Hippocampal formation (tissue), 2 donors: ENCODE measurements around the gene CDK5RAP3.
A peak's percentile ranks its signal among the peaks of the same experiment; 100 is the strongest.

Source experiments
- DNase-seq, 2 donors: peaks; one replicate each; lab custom pipeline; 2025; lab: John Stamatoyannopoulos, UW

CDK5RAP3 gene

DNA sequence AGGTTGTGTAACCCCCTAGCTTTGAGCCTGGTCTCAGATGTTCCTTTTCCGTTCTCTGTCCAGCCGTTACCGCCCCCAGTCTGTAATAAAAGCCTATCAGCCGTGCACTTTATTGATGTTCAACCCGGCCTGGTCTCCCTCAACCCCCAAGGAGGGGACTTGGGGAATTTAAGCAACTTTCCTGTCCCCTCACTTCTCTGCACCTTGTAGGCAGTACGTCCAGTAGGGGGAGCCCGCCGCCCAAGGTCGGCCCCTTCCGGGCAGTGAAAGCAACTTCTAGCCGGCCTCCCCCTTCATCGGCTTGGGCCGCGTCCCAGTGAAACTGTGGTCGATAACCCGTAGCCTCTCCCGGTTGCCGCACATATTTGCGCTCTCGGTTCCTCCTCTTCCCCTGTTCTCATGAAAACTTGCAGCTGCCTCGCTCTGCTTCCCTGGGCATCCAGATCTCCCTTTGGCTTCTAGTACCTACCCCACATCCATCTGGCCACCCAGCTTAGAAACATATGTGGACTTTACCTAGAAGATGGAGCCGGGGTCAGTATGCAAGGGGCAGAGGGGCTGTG lies 21.6 kb upstream of the CDK5RAP3 start:
- peak; percentile 70 to 74 for DNase-seq

DNA sequence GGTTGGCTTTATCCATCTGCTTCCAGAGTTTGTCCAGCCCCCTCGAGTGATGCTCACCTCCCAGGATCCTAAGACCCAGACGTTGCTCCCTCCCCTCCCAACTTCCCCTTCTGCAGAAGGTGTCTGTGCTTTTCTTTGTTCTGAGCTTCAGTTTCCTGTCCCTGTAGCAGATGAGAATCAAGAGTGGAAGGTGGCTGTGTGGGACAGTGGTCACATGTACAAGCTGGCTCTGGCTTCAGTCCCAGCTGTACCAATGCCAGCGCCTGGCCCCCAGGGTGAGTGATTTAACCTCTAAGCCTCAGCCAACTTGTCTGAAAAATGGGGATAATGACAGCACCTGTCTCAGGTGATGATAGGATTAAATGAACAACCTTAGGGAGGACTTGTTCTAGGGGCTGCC lies 21.0 kb upstream of the CDK5RAP3 start:
- DNase-seq: no peak

DNA sequence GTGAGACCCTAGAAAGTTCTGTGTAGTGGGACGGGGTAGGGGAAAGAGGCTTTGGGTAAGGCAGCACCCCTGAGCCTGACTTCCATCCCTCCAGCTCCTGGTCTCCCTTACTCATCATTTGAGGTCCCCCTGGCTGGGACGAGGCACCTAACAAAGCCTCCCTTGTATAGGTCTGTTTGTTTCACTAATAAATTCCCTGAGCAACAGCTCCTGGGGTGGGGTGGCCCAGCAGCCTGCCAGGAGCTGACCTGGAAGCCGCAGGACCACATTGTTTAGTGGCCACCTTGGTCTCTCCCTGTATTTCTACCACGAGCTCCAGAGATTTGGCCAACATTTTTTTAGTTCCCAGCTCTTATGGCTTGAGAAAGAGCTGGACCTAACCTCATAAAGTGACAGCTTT lies 20.5 kb upstream of the CDK5RAP3 start:
- DNase-seq: no peak

DNA sequence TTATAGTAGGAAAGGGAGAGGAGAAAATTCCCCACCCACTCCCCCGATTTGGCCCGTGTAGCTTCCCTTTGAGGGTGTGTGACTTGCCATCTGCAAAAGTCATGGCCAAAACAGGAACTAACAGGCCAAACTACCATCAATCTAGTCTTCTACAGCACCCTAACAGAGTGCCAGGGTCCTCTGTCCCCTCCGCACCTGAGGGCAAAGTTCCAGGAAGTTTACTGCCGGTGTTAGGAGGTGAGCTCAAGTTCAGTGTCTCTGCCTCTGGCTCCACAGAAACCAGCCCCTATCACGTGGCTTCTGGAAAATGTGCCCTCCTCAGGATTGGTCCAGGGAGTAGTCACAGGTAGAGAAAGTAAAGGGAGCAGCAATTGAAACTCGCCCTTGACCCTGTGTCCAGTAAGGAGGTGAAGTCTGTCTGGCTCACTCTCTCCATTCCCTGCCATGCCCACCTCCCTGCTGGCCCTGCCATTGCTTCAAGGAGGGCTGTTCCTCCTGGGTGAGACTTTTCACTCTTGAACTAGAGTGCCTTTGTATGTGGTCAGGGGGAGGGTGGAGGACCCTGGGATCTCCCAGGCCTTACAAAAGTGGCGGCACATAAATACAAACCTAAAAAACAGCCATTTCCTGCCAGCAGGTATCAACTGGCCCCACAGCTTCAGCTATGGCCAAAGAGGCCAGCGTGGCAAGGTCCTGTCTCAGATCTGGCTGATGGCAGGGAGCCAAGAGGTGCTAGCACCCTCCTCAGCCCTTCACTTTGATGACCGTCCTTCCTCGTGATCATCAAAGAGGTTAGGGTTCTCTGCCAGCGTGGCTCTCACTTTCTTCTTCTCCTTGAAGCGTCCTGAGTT lies 18.5 kb upstream of the CDK5RAP3 start:
- no peak for DNase-seq

DNA sequence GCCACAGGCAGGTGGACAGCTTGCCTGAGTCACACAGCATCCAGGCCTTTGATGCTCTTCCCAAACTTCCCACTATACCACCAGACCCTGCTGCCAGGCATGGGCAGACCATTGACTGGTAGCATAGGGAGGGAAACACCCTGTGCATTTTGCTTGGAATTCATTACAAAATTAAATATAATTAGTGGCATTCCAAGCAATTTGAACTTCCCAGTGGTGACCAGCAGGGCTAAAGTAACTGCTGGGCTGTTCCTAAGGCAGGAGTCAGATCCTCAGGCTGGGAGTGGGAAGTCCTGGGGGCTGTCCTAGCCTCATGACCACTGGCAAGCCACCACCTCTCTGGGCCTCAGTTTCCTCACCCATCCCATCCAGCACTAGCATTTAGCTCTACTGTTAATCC lies 17.0 kb upstream of the CDK5RAP3 start:
- no peak for DNase-seq

DNA sequence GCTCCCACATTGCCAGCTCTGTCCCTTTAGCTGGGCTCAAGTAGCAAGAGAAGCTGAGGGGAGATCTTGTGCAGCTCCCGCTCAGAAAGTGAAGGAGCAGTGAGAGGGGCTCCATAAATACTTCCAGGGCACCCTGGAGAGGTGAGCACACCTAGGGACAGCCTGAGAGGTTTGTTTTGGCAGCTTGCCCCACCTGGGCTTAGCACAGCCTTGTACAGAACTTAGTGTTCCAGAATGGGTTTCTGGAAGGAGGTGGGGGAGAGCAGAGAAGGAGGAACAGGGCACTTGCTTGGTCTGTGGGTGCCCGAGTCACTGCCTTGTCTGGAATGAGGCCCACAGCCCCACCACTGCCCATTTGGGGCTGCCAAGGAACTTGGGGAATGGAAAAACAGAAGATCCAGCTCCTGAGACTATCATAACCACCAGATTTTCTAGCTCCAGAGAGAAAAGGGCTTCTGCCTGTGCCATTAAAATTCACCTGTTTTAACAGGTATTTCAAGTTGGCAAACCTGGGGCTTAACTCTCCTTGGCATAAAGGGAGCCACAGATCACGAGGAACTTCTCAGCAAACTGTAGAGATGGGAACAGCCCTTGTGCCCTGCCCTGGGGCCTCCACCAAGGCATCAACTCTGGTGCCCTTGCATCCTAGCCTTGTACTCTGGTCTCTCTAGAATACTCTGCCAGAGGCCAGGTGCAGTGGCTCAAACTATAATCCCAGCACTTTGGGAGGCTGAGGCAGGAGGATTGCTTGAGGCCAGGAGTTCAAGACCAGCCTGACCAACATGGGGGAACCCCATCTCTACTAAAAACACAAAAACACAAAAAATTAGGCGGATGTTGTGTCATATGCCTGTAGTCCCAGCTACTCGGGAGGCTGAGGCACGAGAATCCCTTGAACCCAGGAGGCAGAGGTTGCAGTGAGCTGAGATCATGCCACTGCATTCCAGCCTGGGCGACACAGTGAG lies 15.1 kb upstream of the CDK5RAP3 start:
- no peak for DNase-seq

DNA sequence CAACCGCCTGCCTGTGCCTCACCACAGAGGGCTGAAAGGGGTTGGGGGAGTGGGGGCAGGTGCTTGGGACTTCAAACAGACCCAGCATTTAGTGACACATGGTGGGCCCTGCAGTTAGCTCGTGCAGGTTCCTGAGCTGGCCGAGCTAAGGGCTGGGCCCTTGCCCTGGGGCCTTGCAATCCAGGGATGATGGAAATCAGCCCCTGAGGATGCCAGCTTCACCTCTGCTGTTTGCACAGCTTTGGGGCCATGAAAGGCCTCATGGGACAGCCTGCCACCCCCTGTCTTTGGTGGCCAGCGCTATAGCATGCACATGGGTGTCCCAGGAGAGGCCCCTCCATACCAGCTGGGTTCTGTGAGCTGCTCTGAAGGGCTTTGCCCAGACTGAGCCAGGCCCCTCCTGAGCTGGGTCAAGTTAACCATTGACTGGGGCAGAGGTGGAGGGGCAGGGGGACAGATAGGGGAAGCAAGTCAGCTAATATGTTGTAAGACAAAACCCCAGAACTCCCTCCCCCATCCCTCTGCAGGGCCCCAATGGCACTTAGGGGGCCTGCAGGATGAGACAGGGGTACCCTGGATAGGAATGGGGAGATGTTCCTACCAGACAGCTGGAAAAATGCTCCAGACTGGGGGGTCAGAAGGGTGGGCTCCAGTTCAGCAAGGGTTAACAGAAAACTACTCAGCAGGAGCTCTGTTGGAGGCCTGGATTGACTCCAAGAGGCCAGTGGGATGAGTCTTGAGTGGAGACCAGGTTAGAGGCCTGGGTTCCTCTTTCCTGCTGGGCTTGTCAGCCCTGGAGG lies 13.9 kb upstream of the CDK5RAP3 start:
- DNase-seq: no peak

DNA sequence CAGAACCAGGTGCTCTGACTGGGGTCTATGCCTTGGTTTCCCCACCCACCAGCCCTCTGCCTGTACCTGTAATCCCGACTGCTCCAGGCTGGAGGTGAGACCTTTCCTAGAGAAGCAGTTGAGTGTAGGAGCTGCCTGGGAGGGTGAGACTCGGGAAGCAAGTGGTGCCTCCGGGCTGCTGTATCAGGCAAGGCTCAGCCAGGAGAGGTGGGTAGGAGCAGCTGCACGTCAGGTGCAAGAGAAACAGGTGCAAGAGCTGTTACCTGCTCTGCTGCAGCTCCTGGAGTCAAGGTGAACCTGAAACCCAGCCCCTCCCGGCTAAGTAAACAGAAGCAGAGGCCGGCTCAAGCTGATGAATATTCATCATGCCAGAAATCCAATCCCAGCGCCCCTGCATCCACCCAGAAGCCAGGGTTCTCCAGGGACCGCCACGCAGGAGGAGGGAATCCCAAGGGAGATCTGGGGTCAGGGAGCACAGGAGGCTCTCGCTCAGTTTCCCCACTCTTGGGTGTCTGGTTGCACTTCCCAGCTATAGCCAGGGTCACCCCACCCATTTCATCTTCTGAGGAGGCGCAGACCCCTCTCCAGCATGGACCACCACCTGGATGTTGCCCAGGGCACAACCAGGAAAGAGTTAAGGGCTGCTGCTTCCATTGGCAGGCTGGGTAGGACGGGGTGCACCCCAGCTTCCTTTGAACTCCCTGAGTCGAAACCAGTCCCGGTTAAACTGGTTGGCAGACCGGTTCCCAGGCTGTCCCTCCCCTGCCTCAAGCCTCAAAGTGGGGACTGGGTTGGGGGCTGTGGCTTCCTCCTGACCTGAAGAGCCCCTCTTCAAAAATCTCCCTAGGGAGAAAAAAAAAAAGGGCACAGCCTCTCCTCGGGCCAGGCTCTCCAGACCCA lies 13.1 kb upstream of the CDK5RAP3 start, which contains the start of gene PRR15L:
Gene PRR15L (minus strand): TSS at position 293 of the 900 bp plus-strand sequence. CDS start 4,649 bp downstream, outside the sequence.
- no peak for DNase-seq

DNA sequence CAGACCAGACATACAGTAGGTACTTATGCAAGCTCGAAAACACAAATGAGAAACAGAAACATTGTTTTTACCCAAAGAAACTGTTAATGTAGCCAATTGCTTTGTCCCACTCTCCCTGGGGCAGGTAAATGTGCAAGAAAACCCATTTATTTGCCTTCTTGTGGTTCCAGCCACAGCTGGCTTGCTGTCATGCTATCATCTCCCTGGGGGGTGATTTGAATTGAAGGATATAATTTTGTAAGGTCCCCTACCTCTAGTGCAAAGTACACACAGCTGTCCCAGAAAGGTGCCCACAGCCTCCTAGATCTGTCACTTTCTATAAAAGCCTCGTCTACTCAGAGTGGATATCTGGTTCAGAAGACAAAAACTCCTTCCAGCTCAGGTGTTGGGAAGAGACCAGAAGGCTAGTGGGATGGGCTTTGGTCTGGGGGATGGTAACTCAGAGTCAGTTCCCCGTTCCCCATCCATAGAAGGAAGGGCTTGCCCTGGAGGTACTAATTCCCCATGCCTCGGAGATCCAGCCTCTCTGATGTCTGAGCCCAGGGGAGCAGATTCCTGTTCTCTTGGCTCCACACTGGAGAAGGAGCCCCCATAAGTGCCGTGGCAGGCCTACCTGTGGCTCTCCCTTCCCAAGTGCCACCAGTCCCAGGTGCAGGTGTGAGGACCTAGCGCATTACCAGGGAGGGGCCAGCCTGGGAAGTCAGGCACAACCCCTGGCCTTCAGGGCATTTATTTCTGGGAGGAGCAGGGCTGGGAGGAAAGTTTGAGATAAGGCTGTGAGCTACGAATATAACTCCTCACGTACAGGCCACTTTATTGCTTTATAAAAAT lies 10.9 kb upstream of the CDK5RAP3 start:
- no peak for DNase-seq

DNA sequence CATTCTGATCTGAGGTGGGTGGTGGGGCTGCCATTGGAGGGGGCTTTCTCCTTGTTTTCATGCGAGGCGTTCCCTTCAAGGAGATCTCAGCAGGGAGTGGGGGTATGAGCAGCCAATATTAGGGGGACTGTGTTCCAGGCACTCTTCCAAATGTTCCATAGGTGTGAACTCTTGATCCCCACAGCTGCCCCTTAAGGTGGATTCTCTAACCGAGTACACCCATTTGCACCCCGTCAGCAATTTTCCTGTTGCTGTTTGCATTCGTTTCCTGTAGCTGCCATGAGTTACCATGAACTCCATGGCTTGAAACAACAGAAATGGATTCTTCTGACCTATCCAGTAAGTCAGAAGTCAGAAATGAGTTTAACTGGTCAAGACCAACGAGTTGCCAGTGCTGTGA lies 9.5 kb upstream of the CDK5RAP3 start:
- DNase-seq: no peak

DNA sequence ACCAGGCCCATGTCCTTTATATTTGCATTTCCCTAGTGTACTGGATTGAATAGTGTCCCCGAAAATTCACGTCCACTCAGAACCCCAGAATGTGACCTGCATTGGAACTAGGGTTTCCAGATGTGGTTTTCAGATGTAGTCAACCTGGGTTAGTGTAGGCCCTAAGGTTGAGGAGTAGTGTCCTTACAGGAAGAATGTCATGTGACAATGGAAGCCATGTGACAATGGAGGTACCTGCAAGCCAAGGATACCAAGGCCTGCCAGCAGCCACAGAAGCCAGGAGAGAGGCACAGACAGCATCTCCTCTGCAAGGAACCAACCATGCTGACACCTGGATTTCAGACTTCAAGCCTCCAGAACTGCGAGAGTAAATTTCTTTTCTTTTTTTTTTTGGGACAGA lies 8.0 kb upstream of the CDK5RAP3 start:
- no peak for DNase-seq

DNA sequence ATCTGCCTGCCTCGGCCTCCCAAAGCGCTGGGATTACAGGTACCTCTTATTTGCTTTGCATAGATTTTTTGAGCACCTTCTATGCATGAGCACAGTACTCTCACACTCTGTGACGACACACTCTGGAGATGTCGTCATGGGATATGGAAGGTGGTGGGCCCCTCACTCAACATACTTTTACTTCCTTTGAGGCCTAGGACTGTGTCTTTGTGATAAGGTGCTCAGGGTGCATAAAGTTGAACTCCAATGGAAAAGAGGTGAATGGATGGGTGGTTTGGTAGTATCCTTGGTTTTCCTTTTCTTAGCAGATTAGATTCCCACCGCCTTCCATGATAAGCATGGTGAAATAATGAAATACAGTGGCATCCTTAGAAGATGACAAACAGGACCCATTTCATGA lies 6.1 kb upstream of the CDK5RAP3 start:
- DNase-seq: no peak

DNA sequence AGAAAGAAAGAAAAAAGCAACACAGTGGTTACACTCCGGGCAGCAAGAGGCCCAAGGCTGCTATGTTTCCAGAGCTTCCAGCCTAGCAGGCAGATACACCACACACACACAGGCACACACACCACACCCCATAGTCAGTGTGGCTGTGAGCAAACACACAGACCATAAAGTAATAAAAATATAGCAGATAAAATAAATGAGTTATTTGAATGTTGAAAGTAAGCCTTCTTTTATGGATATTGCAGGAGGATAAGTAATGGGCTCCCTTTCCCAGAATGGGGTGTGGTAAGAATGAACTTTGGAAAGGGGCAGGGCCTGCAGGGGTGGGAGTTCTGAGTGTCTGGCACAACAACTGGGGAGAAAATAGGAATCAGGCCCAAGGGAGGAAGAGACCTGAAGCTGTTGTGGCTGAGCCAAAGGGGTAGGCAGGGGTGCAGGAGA lies 4.8 kb upstream of the CDK5RAP3 start:
- no peak for DNase-seq

DNA sequence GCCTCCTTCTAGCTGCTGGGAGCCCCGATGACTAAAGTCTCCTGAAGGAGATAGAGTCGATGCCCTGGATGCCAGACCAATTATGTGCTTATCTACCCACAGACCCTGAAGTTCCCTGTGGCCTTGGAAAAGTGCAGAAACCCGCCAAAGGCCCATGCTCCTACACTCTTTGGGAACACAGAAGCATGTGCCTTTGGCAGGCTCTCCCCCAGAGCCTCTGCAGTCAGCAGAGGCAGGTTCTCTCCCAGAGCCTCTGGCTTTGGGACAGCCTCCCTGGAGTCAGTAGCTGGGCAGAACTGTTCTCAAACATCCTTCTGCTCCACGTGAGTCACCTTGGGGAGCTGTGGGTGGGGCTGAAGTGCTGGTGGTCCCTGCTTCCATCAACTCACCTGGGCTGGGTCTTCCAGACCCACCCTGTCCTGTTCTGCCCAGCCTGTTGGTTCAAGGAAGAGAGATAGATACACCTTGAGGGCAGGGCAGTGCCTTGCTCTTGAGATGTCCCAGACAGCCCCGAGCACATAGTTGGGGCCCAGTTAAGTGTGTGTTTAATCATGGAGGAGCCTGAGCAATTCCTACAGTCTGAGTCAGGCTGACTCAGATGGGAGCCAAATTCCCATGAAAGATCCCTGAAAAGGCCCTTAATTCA lies 3.2 kb upstream of the CDK5RAP3 start:
- no peak for DNase-seq

DNA sequence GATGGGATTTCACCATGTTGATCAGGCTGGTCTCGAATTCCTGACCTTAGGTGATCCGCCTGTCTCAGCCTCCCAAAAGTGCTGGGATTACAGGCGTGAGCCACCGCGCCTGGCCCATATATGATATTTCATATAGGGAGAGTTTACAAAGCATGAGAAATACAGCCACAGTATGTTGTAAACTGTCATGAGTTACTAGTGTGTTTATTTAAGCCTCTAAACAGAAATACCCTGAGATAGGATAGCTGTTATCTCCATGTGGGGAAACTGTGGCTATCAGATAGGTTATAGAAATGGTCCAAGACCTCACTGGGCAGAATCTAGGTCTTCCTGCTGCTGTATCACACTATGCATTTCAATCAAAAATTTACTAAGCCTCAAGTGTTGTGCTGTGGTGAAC lies 2.1 kb upstream of the CDK5RAP3 start:
- DNase-seq: no peak

DNA sequence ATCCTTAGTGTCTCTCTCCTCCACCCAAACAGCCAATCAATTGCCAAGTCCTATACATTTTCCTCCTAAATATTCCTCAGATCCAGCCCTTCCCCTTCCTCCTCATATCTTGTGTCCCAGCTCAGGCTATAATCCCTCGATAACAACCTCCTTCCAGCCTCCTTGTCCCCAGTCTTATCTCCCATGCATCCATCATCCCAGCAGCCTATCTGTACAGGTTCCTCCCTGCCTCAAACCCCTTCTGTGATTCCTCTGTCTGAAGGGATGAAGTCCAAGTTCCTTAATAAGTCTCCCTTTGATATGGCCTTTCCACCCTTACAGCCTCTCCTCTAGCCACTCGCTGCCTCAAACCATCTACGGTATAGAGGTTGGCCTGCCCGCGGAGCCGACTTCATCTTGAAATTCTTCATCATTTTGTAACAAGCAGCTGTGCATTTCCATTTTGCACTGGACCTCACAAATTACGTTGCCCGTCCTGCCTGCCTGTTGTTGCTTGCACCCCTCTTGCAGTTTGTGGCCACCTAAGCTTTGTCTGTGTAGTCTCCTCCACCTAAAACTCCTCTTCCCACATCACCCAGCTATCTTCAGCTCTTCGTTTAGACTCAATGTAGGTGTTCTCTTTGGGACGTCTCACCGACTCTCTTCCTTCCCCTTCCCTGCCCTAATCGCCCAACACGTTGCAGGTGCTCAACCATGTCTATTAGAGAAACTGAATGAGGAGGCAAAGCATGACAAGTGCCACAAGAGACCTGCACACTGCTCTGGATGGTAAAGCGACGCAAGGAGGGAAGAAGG lies 786 bp upstream of the CDK5RAP3 start:
- no peak for DNase-seq

DNA sequence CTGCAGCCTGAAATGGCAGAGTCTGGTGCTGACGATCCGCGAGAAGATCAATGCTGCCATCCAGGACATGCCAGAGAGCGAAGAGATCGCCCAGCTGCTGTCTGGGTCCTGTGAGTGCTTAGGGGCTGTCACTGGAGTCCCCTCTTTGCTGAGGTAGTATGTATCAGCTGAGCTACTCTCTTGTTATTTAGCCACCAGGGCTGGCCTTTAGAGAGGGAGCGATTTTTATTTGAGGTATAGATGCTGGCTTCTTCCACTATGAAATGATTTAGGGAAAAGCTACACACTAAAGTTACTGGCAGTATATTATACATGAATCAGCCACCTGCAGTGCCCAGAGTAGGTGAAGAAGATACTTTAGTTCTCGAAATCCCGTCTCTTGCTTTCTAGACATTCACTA lies 2.6 kb downstream of the CDK5RAP3 start:
- no peak for DNase-seq

DNA sequence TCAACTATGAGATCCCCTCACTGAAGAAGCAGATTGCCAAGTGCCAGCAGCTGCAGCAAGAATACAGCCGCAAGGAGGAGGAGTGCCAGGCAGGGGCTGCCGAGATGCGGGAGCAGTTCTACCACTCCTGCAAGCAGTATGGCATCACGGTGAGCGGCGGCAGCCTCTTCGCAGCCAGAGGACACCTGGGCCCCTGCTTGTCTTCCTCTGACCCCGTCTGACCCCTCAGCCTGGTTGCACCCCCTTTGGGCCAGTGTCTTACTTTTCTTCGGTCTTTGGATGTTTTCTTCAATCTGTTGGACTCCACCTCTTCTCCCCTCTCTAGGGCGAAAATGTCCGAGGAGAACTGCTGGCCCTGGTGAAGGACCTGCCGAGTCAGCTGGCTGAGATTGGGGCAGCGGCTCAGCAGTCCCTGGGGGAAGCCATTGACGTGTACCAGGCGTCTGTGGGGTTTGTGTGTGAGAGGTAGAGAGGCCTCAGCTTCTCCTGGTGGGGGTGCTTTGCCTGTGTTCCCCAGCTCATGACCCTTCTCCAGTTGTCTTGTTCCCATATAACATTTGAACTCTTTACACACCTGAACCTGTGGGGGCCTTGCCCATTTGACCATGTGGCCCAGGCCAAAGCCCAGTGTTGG lies 4.4 kb downstream of the CDK5RAP3 start:
- no peak for DNase-seq
